Stimulated activated CD8-positive, alpha-beta memory T cell treated with anti-CD3 and anti-CD28 coated beads, Interleukin-7, amount 100 ng/mL, for 4 hours (primary cell): Measurements from ENCODE around the gene CNN3.

Source experiments
- DNase-seq, 2 donors: peaks; one replicate each; pipeline ENCODE4 v3.0.0-alpha.2; 2020; ENCODE audit warnings: low read depth in 2 of 2

CNN3 gene

GRCh38 chr1:94856004-94856403 lies 70.9 kb downstream of the CNN3 start:
- DNase-seq: no peak

- DNase-seq: no peak
Observed at GRCh38 chr1:94855307-94855700, 71.6 kb downstream of the CNN3 start.

- DNase-seq: peak; percentile 52 to 59
Observed at GRCh38 chr1:94854458-94855306, 72.2 kb downstream of the CNN3 start.

GRCh38 chr1:94852788-94853187 lies 74.1 kb downstream of the CNN3 start:
- no peak for DNase-seq

GRCh38 chr1:94851571-94851970 lies 75.3 kb downstream of the CNN3 start:
- no peak for DNase-seq
